Aorta (tissue), 5 donors: ENCODE measurements around the gene ZFHX3. TPM values are rescaled to one million over a fixed set of nuclear protein-coding genes. Genes with fewer than 3 reads are reported as not detected.

Experiments used
- ATAC-seq: fragments of 200-7000 bp; cut with Tn5 transposase; one replicate; pipeline ENCODE4 v1.9.1; 2022; ENCODE audit warnings: moderate library complexity; ENCODE audit not compliant: low FRiP score
- DNase-seq, 2 donors: peaks; one replicate each; pipeline ENCODE4 v3.0.0-alpha.2; 2020
- H3K27ac ChIP-seq, 2 donors: one replicate each; pipeline ENCODE4 v1.5.1; 2013; ENCODE audit warnings: low read length in 2 of 2, mild to moderate bottlenecking in 2 of 2, moderate library complexity in 2 of 2, control low read depth in 1 of 2, inconsistent platforms in 1 of 2, low read depth in 1 of 2
- H3K27me3 ChIP-seq, 2 donors: one replicate each; pipeline ENCODE4 v1.6.1; 2013; ENCODE audit warnings: control low read depth in 1 of 2, low read length in 1 of 2, mild to moderate bottlenecking in 1 of 2, moderate library complexity in 1 of 2; ENCODE audit not compliant: insufficient read depth in 2 of 2, control insufficient read depth in 1 of 2
- H3K36me3 ChIP-seq, 2 donors: one replicate each; pipeline ENCODE4 v1.6.1; 2013; ENCODE audit warnings: control low read depth in 1 of 2, low read length in 1 of 2, mild to moderate bottlenecking in 1 of 2; ENCODE audit not compliant: insufficient read depth in 2 of 2, control insufficient read depth in 1 of 2
- H3K4me1 ChIP-seq, 2 donors: one replicate each; pipeline ENCODE4 v1.6.1; 2013; ENCODE audit warnings: low read length in 2 of 2, control low read depth in 1 of 2, mild to moderate bottlenecking in 1 of 2, moderate library complexity in 1 of 2; ENCODE audit not compliant: insufficient read depth in 2 of 2, control insufficient read depth in 1 of 2
- H3K4me3 ChIP-seq, 2 donors: one replicate each; pipeline ENCODE4 v1.5.1; 2013; ENCODE audit warnings: low read length in 2 of 2, control low read depth in 1 of 2, mild to moderate bottlenecking in 1 of 2
- H3K9me3 ChIP-seq: one replicate; pipeline ENCODE4 v1.6.1; 2013; ENCODE audit warnings: mild to moderate bottlenecking, low read length; ENCODE audit not compliant: control insufficient read depth
- WGBS, 2 donors: extraction: QIAGEN DNeasy Blood & Tissue Kit; methylation state at CpG; one replicate each; pipeline ENCODE4 v1.1.7; 2013; 5-methylcytosine and 5-hydroxymethylcytosine counted together
- intact Hi-C, 2 donors: fragments of 100-400 bp; cut with DNase I; formaldehyde crosslinking; loops; one replicate each; pipeline versions ENCODE4 v1.14.2 to v1.15.0; 2022
- polyA plus RNA-seq, 2 donors: library from polyadenylated mRNA; stranded (reverse); fragments of 200-250 nt; gene quantifications; one replicate each; pipeline ENCODE4 v1.2.3, GENCODE V29; 2013
- total RNA-seq, 2 donors: library from RNA; stranded (reverse); fragmentation: NEBNext Ultra II Directional; extraction: Animal tissue kit (Norgen Biotek cat#: 25700); gene quantifications; one replicate each; pipeline ENCODE4 v1.2.1, GENCODE V29; 2021
- donor health status: healthy with polysubstance abuse.
- donor health status: Bipolar disorder and iron deficiency.
- donor health status: DM: no; HTN: no; CAD: no.
- donor health status: DM: no; HTN: no; CAD: no.
- donor health status: DM: yes; HTN: yes; CAD: no.

ZFHX3 gene
- total and polyA plus RNA-seq, 4 donors, result 4.3 to 96.9 (median 37.7) TPM

DNA sequence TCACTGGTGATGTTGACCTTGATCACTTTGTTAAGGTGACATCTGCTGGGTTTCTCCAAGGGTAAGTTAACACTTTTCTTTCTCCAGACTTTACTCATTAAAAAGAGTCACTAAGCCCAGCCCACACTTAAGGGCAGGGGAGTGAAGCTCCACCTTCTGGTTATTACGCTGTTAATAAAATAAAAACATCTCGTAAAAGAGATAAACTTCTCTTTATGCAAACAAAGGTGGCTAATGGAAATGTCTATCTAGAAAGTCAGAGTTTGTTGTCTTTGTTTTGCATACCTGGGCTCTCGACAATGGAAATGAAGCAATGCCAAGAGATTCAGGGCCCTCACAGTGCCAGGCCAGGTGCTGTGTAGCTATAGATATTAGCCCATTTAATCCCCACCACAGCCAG, 134.4 kb downstream of the ZFHX3 start:
- no peak overlapping the region for H3K4me3 ChIP-seq
- no peak for DNase-seq
- peaks cover 0 to 12% of the 10 kb centered on the region in 2 donors for H3K4me1 ChIP-seq
- H3K27ac ChIP-seq, result no peak overlapping the region
- no peaks in the 10 kb centered on the region for H3K27me3 ChIP-seq
- WGBS, 2 donors, result 86% methylated on average over 3 of the region's 3 CpGs
- intact Hi-C loops, result no loop called here
- no peaks in the 10 kb centered on the region for H3K36me3 ChIP-seq
- H3K9me3 ChIP-seq, result no peaks in the 10 kb centered on the region
- ATAC-seq, result no peak

DNA sequence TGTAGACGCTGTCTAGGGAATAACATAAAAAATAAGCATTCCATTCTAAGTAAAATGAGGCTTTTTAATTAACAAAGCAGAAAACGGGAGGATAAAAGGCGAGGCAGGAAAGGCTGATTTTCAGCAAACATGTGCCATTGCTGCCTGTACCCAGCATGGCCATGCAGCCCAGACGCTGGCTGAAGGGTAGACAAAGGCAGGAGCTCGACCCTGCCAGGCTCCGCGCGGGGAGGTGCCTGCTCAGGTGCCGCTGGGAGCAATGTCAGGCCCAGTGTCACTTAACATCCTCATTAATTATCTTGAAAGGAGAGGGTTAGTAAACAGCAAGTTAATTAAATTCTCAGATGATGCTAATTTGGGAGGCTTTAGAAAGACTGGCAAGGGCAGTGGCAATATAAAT, 136.0 kb downstream of the ZFHX3 start:
- DNase-seq, result no peak
- ATAC-seq, result no peak
- Histone ChIP-seq H3K4me1 (peaks cover 0 to 12% of the 10 kb centered on the region in 2 donors), H3K9me3 (no peaks in the 10 kb centered on the region), H3K36me3 (no peaks in the 10 kb centered on the region), H3K27ac (no peak overlapping the region), H3K4me3 (no peak overlapping the region), H3K27me3 (no peaks in the 10 kb centered on the region)
- intact Hi-C loops, result no loop called here
- 84 to 86% methylated on average over 9 of the region's 9 CpGs for WGBS, 2 donors

DNA sequence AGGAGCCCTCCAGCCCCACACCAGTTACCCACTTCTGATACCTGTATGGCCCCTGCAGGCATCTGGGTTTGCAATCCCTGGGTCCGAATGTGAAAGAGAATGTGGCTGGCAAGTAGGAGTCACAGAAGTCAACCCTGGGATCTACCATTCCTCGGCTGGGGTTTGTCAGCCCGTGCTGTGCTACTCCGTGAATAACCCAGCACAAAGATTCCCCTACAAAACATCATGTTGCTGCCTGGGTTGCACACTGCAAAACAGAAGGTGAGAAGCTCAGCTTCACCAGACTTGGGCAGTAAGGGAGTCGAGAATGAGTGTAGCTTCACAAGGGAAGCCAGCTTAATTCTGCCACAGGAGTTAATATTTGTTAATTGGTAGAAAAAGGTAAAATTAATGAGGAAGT, 137.1 kb downstream of the ZFHX3 start:
- Histone ChIP-seq H3K36me3 (no peaks in the 10 kb centered on the region), H3K27me3 (no peaks in the 10 kb centered on the region), H3K9me3 (no peaks in the 10 kb centered on the region), H3K4me3 (no peak overlapping the region), H3K4me1 (peaks cover 0 to 11% of the 10 kb centered on the region in 2 donors), H3K27ac (no peak overlapping the region)
- DNase-seq (no peak), ATAC-seq (no peak)
- intact Hi-C loops, result no loop called here
- 83 to 84% methylated on average over 5 of the region's 5 CpGs for WGBS, 2 donors

DNA sequence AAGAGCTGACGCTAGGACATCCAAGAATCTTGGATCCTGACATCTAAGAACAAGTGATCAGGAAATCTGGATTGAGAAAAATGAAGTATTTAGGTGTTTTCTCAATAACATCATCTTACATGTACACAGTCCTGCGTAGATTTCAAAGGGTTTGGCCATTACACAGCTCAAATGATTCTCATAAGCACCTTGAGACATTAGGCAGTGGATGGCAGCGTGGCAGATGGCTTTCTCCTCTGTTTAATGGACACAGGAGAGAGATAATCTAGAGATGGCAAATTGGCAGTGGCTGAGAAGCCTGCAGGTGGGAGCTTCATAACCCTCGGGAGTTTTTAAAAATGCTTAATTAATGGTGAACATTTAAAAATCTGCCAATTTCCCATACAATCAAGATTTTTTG, 137.5 kb downstream of the ZFHX3 start:
- Histone ChIP-seq H3K36me3 (no peaks in the 10 kb centered on the region), H3K4me1 (peaks cover 0 to 6% of the 10 kb centered on the region in 2 donors), H3K27ac (no peak overlapping the region), H3K4me3 (no peak overlapping the region), H3K9me3 (no peaks in the 10 kb centered on the region), H3K27me3 (no peaks in the 10 kb centered on the region)
- DNase-seq (no peak), ATAC-seq (no peak)
- WGBS, 2 donors, result 97% methylated on average over 4 of the region's 4 CpGs
- intact Hi-C loops, result no loop called here

DNA sequence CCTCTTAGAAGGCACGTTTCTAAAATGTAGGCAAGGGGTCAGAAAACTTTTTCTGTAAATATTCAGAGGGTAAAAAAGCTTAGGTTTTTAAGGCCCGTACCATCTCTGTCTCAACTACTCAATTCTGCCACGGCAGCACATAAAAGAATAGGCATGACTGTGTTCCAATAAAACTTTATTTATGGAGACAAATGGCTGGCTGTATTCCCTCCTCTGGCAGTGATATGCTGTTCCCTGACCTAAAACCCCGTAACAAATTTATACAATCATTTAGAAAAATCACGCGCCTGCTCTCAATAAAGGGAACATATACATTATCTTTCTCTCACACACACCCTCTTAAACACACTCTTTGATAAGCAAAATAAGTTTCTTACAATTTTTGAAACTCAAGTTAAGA, 138.7 kb downstream of the ZFHX3 start:
- H3K4me3 ChIP-seq, result no peak overlapping the region
- H3K36me3 ChIP-seq, result no peaks in the 10 kb centered on the region
- intact Hi-C loops, result no loop called here
- peaks cover 0 to 2% of the 10 kb centered on the region in 2 donors for H3K4me1 ChIP-seq
- H3K27ac ChIP-seq, result no peak overlapping the region
- no peaks in the 10 kb centered on the region for H3K27me3 ChIP-seq
- ATAC-seq (no peak), DNase-seq (no peak)
- WGBS, 2 donors, result 87 to 91% methylated on average over 6 of the region's 6 CpGs
- H3K9me3 ChIP-seq, result no peaks in the 10 kb centered on the region

DNA sequence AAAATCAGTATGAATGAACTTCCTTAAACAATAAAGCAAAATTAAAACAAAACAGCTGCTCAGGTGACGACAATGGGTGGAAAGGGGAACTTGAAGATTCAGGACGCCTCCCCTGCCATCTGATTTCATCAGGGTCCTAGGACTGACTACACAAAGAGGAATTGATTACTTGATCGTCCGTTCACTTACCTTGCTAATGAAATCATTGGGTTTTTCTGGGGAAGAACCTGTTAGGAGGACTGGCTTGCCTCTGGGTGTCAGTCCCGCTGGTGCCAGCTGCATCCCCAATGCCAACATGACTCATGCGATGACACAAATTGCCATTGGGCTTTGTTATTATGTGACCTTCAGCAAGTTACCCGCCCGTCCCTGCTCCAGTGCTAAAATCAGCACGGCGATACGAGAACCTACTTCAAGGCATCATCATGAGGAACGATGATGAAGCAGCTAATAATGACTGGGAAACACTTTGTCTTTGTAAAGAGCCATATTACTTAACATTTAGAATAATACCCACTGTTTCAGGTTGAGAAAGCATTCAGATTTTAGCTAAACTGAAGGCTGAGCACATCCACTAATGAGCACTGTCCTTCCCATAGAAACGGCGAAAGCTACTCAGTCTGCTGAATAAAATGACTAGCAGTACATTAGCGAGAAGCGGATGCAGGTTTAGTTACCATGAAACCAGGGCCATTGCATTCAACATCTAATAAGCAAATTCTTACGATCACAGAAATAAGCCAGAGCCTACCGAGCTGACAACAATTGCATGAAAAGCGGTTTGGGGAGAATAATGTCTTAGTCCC, 139.4 kb downstream of the ZFHX3 start:
- ATAC-seq (no peak), DNase-seq (no peak)
- no peaks in the 10 kb centered on the region for H3K9me3 ChIP-seq
- no peaks in the 10 kb centered on the region for H3K36me3 ChIP-seq
- H3K27ac ChIP-seq, result no peak overlapping the region
- WGBS, 2 donors, result 81 to 87% methylated on average over 19 of the region's 19 CpGs
- H3K4me3 ChIP-seq, result no peak overlapping the region
- intact Hi-C loops, result no loop called here
- no peaks in the 10 kb centered on the region for H3K27me3 ChIP-seq
- H3K4me1 ChIP-seq, result no peaks in the 10 kb centered on the region

DNA sequence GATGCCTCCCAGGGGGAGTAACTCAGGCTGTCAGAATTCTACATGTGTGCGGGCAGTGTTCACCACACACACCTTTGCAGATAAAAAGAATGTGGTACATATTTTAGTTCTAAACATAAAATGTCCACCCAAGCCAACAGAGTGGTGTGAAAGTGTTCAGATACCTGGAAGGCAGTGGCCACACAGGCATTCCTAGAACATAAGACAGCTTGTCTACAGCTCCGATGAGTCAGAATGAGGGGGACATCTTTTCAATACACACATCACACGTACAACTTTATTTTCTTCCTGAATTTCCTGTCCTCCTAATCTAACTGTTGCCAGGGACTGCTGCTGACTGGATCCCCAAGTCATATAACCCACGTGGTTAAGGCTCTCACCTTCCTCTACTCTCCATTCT, 142.3 kb downstream of the ZFHX3 start:
- WGBS, 2 donors, result 82% methylated on average over 4 of the region's 4 CpGs
- intact Hi-C loops, result no loop called here
- no peaks in the 10 kb centered on the region for H3K4me1 ChIP-seq
- H3K27ac ChIP-seq, result no peak overlapping the region
- H3K27me3 ChIP-seq, result no peaks in the 10 kb centered on the region
- ATAC-seq (no peak), DNase-seq (no peak)
- H3K9me3 ChIP-seq, result no peaks in the 10 kb centered on the region
- H3K4me3 ChIP-seq, result no peak overlapping the region
- no peaks in the 10 kb centered on the region for H3K36me3 ChIP-seq

DNA sequence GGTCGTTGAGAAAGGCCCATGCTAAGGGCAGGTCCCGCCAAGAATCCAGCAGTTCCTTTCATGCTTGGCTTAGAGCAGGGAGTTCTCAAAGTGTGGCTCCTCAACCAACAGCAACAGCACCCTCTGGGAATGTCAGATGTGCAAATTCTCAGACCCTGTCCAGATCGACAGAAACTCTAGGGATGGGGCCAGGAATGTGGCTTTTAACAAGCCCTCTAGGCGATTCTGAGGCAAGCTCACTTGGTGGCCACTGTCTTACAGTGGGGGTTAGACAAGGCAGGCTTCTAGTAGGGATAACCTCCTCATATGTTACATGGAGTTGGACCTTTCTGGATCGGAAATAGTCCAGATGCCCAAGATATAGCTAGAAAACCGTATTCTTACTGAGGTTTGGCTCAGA, 144.8 kb downstream of the ZFHX3 start:
- WGBS, 2 donors, result 66 to 68% methylated on average over 6 of the region's 6 CpGs
- no peaks in the 10 kb centered on the region for H3K9me3 ChIP-seq
- no peak overlapping the region for H3K4me3 ChIP-seq
- intact Hi-C loops, result no loop called here
- H3K27me3 ChIP-seq, result no peaks in the 10 kb centered on the region
- no peak overlapping the region for H3K27ac ChIP-seq
- DNase-seq, result no peak
- H3K36me3 ChIP-seq, result no peaks in the 10 kb centered on the region
- H3K4me1 ChIP-seq, result no peaks in the 10 kb centered on the region
- no peak for ATAC-seq

DNA sequence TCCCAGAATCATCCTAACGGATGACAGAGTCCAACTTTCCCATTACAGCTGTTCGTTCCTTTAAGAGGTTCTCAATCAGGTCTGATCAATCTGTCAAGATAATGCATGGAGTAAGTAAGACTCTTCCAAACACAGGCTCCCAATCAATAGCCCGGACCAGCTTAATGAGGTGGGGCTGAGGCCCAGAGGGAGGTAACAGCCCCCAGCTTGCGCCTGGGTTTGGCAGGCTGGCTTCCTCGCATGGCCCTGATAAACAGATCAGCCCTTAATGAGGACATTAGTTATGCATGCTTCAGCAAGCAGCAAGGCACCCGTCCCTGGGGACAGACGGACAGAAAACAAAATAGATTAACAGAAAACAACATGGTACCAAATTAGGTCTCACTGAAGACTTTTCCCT, 145.7 kb downstream of the ZFHX3 start:
- no peaks in the 10 kb centered on the region for H3K27me3 ChIP-seq
- H3K4me3 ChIP-seq, result no peak overlapping the region
- ATAC-seq, result no peak
- intact Hi-C loops, result no loop called here
- H3K4me1 ChIP-seq, result no peaks in the 10 kb centered on the region
- 89 to 90% methylated on average over 7 of the region's 7 CpGs for WGBS, 2 donors
- no peaks in the 10 kb centered on the region for H3K9me3 ChIP-seq
- H3K36me3 ChIP-seq, result no peaks in the 10 kb centered on the region
- DNase-seq, result no peak
- no peak overlapping the region for H3K27ac ChIP-seq
